Endothelial cell (in vitro differentiated cells): ENCODE results near the gene MYCBP2. TPM values are rescaled to one million over a fixed set of nuclear protein-coding genes. Genes with fewer than 3 reads are reported as not detected.
"Not testable (repeated sequence)": the region's sequence is repeated elsewhere in the genome, so short reads cannot be mapped to it uniquely, and the experiment has no call there.

Experiments used
- DNase-seq: peaks from one replicate; pipeline ENCODE4 v3.0.0; 2021; ENCODE audit warnings: low spot score
- H3K27ac Mint-ChIP-seq: one replicate; pipeline ENCODE4 v1.8.0; 2021; ENCODE audit warnings: mixed read lengths, inconsistent platforms; ENCODE audit not compliant: unreplicated experiment
- H3K27me3 Mint-ChIP-seq: one replicate; pipeline ENCODE4 v1.8.0; 2021; ENCODE audit warnings: mild to moderate bottlenecking, moderate library complexity, mixed read lengths, inconsistent platforms; ENCODE audit not compliant: unreplicated experiment
- H3K36me3 Mint-ChIP-seq: one replicate; pipeline ENCODE4 v1.8.0; 2021; ENCODE audit warnings: mild to moderate bottlenecking, low read depth, mixed read lengths, inconsistent platforms; ENCODE audit not compliant: unreplicated experiment
- H3K4me1 Mint-ChIP-seq: one replicate; pipeline ENCODE4 v1.8.0; 2021; ENCODE audit warnings: mild to moderate bottlenecking, mixed read lengths, inconsistent platforms; ENCODE audit not compliant: unreplicated experiment
- H3K4me3 Mint-ChIP-seq: one replicate; pipeline ENCODE4 v1.8.0; 2021; ENCODE audit warnings: mild to moderate bottlenecking, mixed read lengths, inconsistent platforms; ENCODE audit not compliant: unreplicated experiment
- H3K9me3 Mint-ChIP-seq: one replicate; pipeline ENCODE4 v1.8.0; 2021; ENCODE audit warnings: mixed read lengths, inconsistent platforms; ENCODE audit not compliant: unreplicated experiment
- total RNA-seq: library from RNA; stranded (reverse); fragmentation: NEBNext Ultra II Directional; extraction: Animal tissue kit (Norgen Biotek cat#: 25700); gene quantifications from one replicate; pipeline ENCODE4 v1.2.1, GENCODE V29; 2021; ENCODE audit not compliant: unreplicated experiment
- TF ChIP-seq, protein P1 (sequence below): fragments of 200-600 bp; sonication (generic); IDR thresholded peaks from one replicate; pipeline ENCODE4 v1.5.0; 2021; ENCODE audit warnings: antibody characterized with exemption; ENCODE audit not compliant: unreplicated experiment

The MYCBP2 gene
- total RNA-seq, 1 donor from 2014 or later = 94.7 TPM

DNA sequence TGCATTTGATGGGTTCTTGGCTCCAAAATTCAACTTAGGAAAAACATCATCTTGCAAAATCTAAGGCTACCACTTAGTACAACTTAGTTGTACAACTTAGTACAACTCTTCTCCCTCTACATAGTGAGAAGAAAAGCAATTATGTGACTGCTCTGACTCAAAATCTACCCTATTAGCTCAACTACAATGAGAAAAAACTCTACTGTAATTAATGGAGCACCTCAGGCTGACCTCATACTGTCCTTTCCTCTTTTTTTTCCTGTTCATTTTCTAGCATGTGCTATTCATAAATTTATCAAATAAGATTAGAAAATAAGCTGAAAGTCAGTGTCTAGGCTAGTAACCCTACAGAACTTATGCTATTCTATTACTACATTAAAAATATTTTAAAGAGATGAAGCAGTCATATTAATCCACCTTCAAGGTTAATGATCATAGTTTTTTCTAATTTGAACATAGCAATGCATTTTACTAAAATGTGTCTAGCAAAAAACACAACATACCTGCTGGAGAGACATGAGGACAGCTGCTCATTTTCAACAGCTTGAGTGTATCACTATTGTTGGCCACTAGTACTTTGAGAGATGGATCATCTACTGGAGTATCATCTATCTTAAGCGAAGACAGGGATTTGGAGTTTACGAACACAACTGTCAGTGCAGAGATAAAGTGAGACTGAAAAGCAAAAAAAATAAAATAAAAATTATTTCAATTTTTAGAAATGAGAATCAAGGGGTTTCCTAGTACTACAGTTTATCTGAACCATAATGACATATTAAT lies 311.8 kb downstream of the MYCBP2 start:
- Mint-ChIP-seq H3K4me1 (no peaks in the 10 kb centered on the region), H3K36me3 (peaks cover 13% of the 10 kb centered on the region), H3K27me3 (no peaks in the 10 kb centered on the region), H3K9me3 (no peaks in the 10 kb centered on the region), H3K4me3 (no peak overlapping the region), H3K27ac (no peak overlapping the region)
- TF ChIP-seq, protein P1, sequence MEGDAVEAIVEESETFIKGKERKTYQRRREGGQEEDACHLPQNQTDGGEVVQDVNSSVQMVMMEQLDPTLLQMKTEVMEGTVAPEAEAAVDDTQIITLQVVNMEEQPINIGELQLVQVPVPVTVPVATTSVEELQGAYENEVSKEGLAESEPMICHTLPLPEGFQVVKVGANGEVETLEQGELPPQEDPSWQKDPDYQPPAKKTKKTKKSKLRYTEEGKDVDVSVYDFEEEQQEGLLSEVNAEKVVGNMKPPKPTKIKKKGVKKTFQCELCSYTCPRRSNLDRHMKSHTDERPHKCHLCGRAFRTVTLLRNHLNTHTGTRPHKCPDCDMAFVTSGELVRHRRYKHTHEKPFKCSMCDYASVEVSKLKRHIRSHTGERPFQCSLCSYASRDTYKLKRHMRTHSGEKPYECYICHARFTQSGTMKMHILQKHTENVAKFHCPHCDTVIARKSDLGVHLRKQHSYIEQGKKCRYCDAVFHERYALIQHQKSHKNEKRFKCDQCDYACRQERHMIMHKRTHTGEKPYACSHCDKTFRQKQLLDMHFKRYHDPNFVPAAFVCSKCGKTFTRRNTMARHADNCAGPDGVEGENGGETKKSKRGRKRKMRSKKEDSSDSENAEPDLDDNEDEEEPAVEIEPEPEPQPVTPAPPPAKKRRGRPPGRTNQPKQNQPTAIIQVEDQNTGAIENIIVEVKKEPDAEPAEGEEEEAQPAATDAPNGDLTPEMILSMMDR = no peak
- DNase-seq = no peak

DNA sequence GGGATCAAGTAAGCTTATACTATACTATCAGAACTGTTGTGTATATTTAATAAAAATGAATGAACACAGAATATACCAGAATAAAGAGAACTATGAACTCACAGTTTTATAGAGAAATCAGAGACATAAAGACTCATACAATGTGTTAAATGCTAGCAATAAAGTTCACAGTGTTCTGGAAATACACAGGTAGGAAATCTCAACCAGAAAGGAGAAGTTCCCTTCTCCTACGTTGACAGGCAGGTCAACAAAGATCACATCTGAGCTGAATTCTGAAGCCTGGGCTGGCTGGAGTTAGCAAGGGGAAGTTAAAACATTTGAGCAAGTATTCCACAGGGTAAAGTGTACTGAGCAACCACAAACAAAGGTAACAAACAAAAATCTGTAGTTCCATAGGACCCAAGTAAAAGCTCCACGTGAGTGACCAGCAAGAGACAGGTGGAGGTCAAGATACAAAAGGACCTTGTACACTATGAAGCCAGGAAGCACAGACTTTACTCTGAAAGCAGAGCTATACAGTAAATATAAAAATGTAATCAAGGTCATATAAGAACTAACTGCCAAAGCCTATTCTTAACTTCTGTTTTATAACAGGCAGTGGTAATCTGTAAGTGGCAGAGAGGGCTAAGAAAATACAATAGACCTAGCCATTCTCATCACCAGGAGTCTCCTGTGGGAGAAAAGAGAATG lies 312.9 kb downstream of the MYCBP2 start:
- Mint-ChIP-seq H3K27me3 (no peaks in the 10 kb centered on the region), H3K9me3 (no peaks in the 10 kb centered on the region), H3K36me3 (peaks cover 13% of the 10 kb centered on the region), H3K4me1 (no peaks in the 10 kb centered on the region), H3K27ac (no peak overlapping the region), H3K4me3 (no peak overlapping the region)
- no peak for DNase-seq
- TF ChIP-seq, protein P1 = no peak

DNA sequence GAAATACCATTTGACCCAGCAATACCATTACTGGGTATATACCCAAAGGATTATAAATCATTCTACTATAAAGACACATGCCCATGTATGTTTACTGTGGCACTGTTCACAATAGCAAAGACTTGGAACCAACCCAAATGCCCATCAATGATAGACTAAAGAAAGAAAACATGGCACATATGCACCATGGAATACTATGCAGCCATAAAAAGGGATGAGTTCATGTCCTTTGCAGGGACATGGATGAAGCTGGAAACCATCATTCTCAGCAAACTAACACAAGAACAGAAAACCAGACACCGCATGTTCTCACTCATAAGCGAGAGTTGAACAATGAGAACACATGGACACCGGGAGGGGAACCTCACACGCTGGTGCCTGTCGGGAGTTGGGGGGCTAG lies 317.2 kb downstream of the MYCBP2 start:
- H3K27ac Mint-ChIP-seq, H3K4me1 Mint-ChIP-seq, H3K4me3 Mint-ChIP-seq, DNase-seq, H3K36me3 Mint-ChIP-seq, H3K9me3 Mint-ChIP-seq, H3K27me3 Mint-ChIP-seq: not testable (repeated sequence)

DNA sequence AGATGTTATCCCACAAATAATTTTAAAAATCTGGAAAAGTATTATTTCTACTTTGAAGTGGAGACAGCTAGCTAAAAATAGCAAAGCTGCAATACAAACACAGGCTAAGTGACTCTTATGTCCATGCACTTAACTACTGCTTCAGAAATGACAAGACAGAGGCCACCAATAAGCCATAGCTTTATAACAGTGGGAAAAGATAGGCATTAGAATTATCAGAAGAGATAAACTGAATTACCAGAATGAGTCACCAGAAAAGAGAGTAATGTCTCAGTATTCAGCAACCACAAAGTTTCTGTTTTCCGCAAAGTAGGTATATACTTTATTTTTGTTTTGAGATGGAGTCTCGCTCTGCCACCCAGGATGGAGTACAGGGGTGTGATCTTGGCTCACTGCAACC lies 317.9 kb downstream of the MYCBP2 start:
- no peak for DNase-seq
- Mint-ChIP-seq H3K4me1 (no peaks in the 10 kb centered on the region), H3K27me3 (no peaks in the 10 kb centered on the region), H3K36me3 (peaks cover 7% of the 10 kb centered on the region), H3K27ac (no peak overlapping the region), H3K4me3 (no peak overlapping the region), H3K9me3 (no peaks in the 10 kb centered on the region)
- TF ChIP-seq, protein P1 = no peak

DNA sequence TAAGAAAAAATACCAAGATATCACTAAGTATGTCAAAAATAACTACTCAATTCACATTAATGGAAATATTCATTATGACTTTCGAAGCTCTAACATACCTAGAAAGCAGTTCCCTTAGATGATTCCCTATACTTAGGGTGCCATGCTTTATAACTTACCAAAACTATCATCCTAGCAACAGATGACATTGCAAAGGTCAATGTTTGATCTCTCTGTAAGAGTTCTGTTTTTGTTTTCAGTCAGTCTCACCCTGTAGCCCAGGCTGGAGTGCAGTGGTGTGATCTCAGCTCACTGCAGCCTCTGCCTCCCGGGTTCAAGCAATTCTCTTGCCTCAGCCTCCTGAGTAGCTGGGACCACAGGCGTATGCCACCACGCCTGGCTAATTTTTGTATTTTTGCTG lies 318.6 kb downstream of the MYCBP2 start:
- H3K9me3 Mint-ChIP-seq, H3K36me3 Mint-ChIP-seq, H3K27ac Mint-ChIP-seq, H3K4me1 Mint-ChIP-seq, DNase-seq, H3K4me3 Mint-ChIP-seq, H3K27me3 Mint-ChIP-seq: not testable (repeated sequence)
